Measurements from ENCODE around the gene MICAL3.

Gene MICAL3

DNA sequence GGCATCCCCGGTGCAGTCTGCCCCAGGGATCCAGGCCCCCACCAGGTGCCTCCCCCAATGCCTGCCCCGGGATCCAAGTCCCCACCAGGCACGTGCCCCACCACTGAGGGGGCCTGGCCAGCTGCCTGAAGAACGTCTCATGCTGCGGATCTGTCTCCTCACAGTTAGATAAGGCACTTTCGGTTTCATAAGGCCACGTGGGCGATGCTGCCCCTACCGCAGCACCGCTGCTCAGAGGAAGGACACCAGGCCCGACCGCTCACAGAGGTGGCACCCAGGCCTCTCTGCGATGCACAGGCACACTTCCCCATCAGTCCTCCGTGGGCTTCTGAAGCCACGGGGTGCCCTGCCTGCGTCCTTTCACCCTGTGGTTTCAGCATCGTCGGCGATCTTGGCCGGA lies 182.0 kb downstream of the MICAL3 start:
- DNase-seq (ENCODE audit: low read depth in 2 of 2) = peak; percentile 2 to 12

DNA sequence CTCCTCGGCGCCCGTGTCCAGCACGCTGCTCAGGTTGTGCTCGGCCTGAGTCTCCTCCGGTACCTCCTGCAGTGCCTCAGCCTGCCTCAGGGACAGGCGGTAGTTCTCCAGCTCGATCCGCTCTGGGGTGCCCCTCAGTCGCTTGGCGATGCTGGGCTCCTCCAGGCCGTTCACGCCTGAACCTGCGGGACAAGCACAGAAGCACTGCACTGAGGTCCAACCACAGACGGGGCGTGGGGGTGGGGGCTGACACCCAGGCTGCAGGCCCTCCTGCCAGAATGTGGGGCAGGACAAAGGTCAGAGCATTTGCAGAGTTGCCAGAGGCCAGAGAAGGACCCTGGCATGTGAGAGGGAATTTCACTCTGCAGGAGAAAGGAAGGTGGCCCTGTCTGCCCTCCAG lies 182.5 kb downstream of the MICAL3 start:
- no peak for DNase-seq (ENCODE audit: low read depth in 2 of 2)

DNA sequence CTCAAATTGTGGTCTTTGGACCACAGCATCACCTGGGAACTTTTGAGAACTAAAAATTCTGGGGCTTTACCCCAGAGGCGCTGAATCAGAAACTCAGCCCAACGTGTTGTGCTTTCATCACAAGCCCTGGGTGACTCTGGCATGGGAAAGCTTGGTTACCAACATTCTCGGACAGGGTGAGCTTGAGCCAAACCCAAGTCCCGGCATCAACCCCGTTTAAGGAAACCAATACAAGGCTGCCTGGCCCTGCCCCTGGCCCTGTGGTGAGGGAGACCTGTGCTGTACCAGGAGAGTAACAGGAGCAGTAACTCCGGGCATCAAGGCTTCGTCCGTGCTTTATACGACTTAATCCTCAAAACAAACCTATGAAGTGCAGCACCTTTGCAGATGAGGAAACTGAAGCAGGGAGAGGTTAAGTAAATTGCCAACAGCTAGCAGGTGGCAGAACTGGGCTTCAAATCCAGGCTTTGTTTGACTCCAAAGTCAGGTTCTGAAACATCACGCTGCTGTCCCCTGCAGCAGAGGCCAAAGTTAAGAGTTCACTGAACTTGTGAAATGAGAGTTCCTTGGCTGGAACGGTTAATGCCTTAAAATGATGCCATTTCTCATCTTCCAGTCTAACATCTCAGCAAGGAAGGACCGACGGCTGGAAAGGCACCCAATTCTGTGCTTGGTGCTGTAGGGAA lies 186.0 kb downstream of the MICAL3 start:
- DNase-seq (ENCODE audit: low read depth in 2 of 2) = no peak

DNA sequence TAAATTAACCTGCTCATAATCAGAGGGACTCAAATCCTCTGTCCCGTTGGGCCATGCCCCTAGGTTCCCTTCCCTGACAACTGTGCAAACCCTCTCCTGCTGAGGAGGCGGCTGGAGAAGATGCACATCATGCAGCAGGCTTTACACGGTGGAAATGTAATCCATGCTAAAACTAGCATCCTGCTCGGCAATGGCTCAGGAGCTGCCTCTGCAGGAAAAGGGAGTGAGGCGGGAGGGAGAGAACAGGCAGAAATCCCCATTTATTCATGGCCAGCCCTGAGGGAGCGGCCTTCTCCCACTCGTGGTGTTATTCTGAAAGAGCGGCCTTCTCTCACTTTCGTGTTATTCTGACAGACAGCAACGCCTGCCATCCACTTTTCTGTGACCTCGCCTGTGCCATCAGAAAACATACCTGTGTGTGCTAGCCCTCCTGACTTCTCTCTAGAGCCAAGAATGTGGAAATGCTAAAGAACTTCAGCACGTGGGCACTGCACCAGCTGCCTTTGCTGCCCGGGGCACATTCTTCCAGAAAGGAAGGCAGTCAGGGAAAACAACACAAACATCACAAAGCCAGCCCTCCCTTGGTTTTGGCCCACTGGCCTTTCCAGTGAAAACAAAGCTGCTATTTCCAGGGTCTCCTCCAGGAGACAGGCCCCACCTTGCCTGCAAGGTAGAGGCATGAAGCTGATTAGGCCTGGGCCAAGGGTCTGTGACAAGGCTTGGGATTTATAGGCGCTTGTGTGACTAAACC lies 187.2 kb downstream of the MICAL3 start:
- DNase-seq (ENCODE audit: low read depth in 2 of 2) = no peak

DNA sequence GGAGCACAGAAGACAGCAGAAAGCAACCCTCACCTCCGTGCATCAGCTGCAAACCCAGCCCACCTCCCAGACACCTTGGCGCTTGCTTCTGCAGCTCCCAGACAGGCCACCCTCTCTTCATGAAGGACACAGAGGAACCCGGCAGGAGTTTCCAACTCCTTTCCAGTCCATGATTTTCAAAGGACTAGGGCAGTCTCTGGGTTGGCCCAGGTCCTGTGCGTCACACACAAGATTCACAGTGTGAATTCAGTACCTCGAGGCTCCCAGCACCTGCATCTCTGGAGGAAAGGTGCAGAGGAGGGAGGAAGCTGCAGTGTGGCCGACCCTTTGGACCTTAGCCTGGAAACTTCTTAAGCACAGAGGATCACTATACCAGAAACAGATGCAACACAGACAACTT lies 189.1 kb downstream of the MICAL3 start:
- DNase-seq (ENCODE audit: low read depth in 2 of 2) = no peak

DNA sequence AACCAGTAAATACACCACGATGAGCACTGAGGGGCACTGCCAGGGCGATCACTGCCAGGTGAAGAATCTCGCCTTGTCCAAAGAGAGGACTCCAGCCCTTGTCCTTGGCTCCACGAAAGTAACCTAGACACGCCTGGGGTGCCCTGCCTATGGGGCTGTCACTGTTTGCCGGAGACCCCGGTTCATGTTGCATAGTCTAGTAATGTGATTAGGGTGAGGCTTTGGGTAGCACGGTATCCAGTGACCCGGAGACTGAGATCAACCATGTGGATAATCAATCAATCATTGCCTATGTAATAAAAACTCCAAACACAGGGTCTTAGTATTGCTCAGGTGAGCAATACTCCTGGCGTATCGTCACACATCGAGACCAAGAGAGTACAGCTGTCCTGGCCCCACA lies 190.9 kb downstream of the MICAL3 start:
- no peak for DNase-seq (ENCODE audit: low read depth in 2 of 2)

DNA sequence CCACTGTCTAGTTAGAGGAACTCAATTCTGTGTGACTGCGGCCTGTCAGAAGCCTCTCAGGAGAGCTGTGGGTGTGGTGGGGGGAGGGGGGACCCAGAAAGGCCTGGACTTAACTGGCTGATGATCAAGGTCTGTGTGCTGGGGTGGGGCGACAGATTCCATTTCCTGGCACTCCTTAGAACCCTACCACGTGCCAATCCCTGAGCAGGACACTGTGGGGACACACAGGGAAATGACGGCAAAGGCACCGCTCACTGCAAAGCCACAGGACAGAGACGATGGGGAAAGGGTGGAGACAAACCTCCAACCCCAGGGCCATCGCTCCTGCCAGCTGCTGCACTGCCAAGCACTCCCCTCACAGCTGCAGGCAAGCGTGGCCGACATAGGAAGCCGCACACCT lies 191.7 kb downstream of the MICAL3 start:
- DNase-seq (ENCODE audit: low read depth in 2 of 2) = no peak

DNA sequence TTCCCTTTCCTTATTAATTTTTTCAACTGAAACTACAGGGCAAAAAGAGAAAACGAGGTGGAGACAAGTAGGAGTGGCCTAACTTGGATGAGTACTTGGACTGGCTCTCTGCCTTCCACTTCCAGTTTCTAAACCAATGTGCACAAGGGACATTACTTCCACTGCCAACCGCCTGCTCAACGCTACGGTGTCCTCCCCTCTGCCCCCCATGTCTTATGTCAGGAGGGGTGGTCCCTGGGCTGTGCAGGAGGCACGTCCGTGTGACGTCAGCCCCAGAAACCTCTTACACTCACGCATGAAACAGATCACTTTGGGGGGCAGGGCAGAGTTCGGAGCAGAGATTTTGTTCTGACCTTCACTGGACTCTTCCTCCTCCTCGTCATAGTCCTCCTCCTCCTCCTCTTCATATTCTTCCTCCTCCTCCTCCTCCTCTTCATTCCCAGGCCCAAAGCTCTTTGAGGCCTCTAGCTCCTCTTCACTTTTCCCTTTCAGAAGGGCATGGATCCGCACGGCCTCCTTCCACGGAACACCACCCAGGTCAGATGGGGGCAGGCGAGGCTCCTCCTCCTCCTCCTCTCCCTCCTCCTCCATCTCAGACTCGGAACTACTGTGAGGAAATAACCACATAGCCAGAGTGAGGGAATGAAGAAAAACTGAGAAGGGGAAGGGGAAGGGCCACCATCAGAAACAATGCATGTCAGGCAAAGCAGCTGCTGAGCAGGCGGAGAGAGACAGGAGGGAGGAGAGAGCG lies 192.7 kb downstream of the MICAL3 start:
- DNase-seq (ENCODE audit: low read depth in 2 of 2) = no peak

DNA sequence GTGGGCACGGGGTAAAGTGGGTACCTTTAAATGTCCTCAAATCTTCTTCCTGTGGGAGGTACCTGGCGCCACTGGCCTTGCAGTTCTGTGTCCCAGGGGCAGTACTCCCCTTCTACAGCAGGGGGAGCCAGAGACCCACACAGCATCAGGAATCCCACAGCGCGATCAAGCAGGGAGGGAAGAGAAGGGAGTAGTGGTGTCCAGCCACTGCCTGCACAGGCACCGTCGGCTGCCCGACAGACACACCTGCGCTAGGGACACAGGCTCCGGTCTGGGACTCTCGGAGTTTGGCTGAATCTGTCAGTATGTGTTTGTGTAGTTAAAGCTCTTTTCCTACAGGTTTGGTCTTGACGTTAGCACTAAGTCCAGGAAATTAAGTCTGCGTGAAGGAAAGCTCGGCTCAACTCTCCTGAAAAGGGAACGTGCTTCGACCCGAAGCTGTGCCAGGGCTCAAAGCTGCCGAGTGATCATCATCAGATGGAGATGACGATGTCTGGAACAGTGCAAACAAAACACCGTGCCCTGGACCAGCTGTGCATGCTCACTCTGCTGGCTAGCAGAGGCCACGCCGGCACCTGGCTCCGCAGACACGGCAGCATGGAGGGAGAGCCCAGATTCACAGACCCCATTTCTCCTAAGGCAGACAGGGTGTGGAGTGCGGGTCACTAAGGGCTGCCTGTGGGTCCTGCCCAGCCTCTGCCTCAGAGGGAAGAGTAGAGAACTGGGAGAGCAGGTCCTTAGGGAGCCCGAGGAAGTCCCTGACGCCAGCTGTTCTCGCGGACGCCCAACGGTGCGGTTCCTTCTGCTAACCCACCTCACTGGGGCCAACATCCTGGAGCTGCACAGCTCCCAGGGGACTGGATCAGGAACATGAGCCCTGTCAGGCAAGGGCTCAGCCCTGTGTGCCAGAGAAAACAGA lies 194.1 kb downstream of the MICAL3 start:
- DNase-seq (ENCODE audit: low read depth in 2 of 2) = peak; percentile 60 to 62

DNA sequence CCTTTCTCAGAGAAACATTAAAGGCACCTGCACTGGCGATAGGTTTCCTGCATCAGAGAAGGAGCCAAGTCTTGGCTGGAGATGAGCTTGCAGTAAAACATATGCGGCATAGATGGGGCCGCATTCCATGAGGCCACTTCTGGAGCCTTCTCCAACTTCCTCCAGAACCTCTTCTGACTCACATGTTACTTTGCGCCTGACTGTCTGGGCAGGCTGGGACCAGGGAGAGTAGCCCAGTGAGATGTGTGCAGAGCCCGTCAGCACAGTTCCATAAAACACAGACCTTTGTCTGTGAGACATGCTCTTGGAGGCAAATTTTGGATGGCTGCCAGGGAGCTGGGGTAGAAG lies 194.7 kb downstream of the MICAL3 start:
- no peak for DNase-seq (ENCODE audit: low read depth in 2 of 2)

DNA sequence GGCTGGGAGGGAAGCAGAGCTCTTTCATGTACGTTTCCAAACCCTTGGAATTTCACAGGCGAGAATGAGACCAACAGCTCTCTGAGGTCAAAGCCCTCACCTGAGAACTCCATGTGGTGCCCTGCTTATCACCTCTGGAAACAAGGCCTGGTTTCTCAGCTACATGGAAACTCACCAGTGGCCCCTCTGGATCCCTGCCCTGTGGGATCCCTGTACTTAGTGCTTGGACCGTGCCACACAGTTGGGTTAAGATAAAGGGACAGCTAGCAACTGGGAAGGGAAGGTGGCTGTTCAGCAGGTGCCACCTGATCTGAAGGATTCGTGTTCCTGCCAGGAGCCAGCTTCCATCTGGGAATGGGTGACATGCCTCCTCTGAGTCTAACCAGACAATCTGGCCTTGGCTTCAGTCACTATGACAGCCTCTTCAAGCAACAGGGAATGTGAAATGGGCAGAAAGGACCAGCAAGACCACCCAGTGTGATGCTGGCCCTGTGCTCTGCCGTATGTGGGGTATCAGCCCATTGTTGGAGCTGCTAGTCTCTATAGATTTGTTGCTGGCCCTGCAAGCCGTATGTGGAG lies 195.8 kb downstream of the MICAL3 start:
- DNase-seq (ENCODE audit: low read depth in 2 of 2) = no peak

DNA sequence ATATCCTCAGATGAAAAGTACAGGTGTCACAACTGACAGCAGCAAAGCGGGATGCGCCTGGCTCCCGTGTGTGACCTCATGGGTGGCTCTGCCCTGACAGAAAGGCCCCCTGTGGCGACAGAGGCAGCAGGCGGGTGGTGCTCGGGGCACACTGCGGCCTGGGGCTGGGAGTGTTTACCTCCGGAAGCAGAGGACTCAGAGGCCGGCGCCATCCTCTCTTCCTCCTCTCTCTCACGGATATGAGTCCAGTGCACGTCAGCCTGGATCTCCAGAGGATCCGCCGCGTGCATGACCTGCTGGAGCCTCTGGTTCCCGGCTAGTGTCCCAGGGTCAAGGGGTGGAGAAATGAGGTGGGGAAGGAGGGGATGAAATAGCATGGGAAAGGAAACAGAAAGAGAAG lies 196.9 kb downstream of the MICAL3 start:
- DNase-seq (ENCODE audit: low read depth in 2 of 2) = no peak

DNA sequence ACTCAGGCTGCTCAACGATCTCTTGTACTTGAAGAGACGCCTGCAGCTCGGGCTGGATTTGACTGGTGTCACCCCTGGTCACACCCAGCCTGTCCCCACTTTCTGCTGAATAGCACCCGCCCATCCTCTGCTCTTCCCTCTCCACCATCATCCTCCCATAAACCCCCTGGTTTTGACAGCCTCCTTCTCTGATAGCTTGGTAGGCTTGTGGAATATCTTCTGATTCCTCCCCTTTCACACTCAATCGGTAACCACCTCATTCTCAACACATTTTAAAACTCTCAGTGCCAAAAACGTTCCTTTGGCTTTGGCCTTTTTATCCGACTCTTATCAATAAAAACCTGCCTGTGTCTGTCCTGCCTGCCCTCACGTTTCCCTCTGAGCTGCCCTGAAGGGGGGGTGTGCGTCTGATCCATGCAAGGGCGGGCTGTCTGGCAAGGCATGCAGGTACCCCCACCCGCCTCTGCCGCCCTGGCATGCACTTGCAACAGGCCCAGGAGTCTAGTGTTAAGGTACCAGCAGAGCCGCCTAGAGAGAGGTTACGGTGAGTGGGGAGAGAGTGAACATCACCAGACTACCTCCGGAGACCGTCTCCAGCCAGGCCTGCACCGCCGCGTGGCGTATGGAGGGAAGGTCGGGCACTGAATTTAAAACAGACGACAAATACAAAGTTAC lies 198.3 kb downstream of the MICAL3 start:
- DNase-seq (ENCODE audit: low read depth in 2 of 2) = no peak

DNA sequence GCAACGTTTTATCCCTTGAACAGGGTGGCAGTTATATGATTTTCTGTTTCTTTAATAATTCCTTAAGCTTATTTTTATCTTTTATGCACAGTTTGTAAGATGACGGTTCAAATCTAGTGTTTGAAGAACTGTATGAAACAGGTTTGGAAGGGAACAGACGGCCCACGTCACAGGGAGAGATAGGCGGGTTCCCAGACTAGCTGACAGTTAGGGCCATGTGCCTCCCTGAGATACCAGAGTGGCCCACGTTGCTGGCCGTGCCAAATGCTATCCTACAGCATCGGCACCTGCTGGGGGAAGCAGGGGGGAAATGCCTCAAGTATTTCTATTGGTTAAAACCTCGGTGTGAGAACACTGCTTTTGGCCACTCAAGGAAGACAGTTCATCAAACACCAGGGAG lies 199.9 kb downstream of the MICAL3 start:
- DNase-seq (ENCODE audit: low read depth in 2 of 2) = no peak

DNA sequence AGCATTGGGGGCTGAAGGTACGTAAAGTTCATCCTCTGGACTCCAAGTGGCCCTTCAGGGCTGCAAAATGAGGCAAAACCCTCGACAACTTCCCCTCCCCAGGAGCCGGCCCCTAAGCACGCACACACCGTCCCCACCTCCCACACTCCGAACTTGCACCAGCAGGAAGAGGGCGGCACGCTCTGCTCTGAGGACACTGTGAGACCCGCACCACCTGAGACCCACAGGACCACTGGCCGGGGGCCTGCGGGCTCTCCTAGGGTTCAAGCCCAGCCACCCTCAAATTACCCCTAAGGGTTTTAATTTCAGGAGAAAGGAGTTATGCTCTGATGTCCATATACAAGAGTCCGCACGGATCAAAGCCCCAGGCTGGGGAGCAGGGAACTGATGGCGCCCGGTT lies 200.4 kb downstream of the MICAL3 start:
- no peak for DNase-seq (ENCODE audit: low read depth in 2 of 2)

DNA sequence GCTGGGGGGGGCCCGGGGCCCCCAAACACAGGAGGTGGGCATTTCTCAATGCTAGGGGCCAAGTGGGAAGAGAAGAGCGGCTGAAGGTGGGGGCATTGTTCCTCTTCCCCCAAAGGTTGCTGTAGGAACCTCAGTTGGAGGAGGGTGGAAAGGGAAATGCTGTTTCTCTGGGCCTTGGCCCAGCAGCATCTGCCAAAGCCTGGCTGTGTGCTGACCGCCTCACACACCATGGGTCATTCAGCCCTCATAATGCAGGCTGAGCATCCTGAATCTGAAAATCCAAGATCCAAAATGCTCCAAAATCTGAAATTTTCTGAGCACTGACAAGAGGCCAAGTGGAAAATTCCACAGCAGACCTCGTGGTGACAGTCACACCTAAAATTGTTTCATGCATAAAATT lies 201.1 kb downstream of the MICAL3 start:
- no peak for DNase-seq (ENCODE audit: low read depth in 2 of 2)

DNA sequence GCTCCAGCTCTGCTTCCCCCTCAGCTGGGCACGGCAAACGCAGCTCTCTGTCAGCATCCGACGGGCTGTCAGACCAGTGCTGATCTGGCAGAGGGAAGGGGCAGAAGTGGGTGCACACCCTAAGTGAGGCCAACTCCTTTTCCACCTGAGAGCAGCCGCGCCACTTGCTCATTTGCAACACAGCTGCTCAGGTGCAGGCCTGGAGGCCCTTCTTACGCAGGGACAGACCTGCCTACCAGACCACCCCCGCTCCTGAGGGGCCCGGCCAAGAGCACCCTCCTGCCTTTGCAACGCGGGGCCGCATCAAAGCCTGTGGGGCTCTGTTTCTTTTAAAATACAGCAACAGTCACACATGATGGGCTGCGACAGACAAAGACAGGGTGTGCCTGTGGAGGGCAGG lies 202.3 kb downstream of the MICAL3 start:
- no peak for DNase-seq (ENCODE audit: low read depth in 2 of 2)

DNA sequence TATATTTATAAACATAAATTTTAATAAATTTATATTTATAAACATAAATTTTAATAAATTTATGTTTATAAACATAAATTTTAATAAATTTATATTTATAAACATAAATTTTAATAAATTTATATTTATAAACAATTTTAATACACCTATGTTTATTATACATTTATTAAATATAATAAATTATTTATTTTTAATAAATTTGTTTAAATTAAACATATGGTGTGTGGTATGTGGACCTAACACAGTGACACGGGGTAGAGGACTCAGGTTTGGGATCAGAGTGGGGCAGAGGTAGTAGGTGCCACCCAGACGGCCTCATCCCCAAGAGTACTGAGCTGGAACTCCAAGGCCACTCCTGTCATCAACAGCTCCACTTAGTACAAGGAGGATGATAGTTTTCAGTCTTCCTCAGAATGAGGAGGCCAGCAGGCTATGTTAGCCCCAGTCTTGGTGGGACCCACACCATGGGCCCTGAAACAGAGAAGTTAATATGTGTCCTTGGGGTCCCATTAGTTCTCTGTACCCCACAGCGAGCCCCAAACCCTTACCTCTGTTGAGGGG lies 203.4 kb downstream of the MICAL3 start:
- DNase-seq (ENCODE audit: low read depth in 2 of 2) = no peak

DNA sequence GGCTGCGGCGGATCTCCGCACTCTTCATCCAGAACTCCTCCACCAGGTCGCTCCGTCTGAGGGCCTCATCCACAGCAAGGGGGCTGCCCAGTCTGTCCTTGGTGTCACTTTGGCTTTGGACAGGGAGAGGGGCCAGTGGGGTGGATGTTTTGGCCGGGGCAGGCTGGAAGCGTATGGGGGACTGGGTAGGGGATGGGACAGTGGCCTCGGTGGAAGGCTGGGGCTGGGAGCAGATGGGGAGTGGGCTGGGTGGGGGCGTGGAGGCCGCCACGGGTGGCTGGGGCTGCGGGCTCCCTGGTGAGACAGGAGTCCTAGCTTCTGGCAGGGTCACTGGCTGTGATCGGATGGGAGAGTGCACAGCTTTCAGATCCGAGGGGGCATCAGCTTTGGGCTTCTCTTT lies 205.7 kb downstream of the MICAL3 start:
- no peak for DNase-seq (ENCODE audit: low read depth in 2 of 2)

DNA sequence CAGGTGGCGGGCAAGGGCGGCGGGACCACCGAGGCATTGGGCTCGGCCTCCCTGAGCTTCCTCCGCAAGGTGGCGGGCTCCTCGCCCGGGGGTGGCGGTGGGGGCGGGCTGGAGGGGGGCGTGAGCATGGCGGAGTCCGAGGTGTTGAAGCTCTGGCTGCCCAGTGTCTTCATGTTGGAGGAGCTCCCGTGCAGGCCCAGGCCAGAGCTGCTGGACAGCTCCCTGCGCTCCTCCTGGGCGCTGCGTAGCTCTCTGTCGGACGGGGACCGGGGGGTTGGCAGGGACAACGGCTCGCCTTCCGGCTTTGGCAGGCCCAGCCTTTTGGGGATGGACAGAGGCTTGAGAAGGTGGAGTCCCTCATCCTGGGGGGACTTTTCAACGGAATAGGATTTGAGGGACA lies 206.2 kb downstream of the MICAL3 start:
- no peak for DNase-seq (ENCODE audit: low read depth in 2 of 2)
